SU-DHL-6 (cell line): ENCODE data around the gene ZNF628.

ENCODE experiments used
- H2AFZ ChIP-seq: fragments of 200-600 bp; sonication (generic); 2 replicates; pipeline ENCODE4 v1.6.1; 2014; ENCODE audit warnings: low read depth, mild to moderate bottlenecking, moderate library complexity, mixed read lengths, antibody characterized with exemption, low read length; ENCODE audit not compliant: severe bottlenecking
- H3F3A ChIP-seq: fragments of 200-600 bp; shearing (Covaris generic); 2 replicates; pipeline ENCODE4 v1.6.0; 2016; ENCODE audit warnings: antibody characterized with exemption, mild to moderate bottlenecking; ENCODE audit not compliant: insufficient read depth
- H3K27ac ChIP-seq: fragments of 200-600 bp; sonication (generic); 2 replicates; pipeline ENCODE4 v1.5.1; 2016; ENCODE audit warnings: low read depth, mild to moderate bottlenecking, low read length, moderate library complexity, mixed read lengths
- H3K27me3 ChIP-seq: fragments of 200-600 bp; sonication (generic), shearing (Covaris generic); 2 replicates; pipeline ENCODE4 v1.6.0; 2014; ENCODE audit warnings: mild to moderate bottlenecking, low read length
- H3K36me3 ChIP-seq: fragments of 200-600 bp; sonication (generic); 2 replicates; pipeline ENCODE4 v1.6.1; 2014; ENCODE audit warnings: mild to moderate bottlenecking, low read length, mixed read lengths
- H3K4me2 ChIP-seq: fragments of 300-600, 200-600 bp; shearing (Covaris generic), sonication (generic); 2 replicates; pipeline ENCODE4 v1.6.0; 2014; ENCODE audit warnings: low read length, low read depth, mild to moderate bottlenecking; ENCODE audit not compliant: poor library complexity, severe bottlenecking
- H3K4me3 ChIP-seq: fragments of 200-600 bp; sonication (generic); 2 replicates; pipeline ENCODE4 v1.5.1; 2014; ENCODE audit warnings: antibody characterized with exemption, low read length, mild to moderate bottlenecking, mixed read lengths; ENCODE audit not compliant: insufficient read depth, poor library complexity, severe bottlenecking
- H3K79me2 ChIP-seq: fragments of 200-600 bp; sonication (generic); 2 replicates; pipeline ENCODE4 v1.6.1; 2014; ENCODE audit warnings: mild to moderate bottlenecking, low read length, moderate library complexity; ENCODE audit not compliant: insufficient read depth
- H3K9ac ChIP-seq: fragments of 200-600 bp; sonication (generic); 2 replicates; pipeline ENCODE4 v1.7.0; 2014; ENCODE audit warnings: mild to moderate bottlenecking, low read length
- H3K9me2 ChIP-seq: fragments of 200-600 bp; sonication (generic); replicated peaks from 2 replicates; pipeline ENCODE4 v1.6.1; 2014; ENCODE audit warnings: low read length; ENCODE audit not compliant: insufficient read depth
- H3K9me3 ChIP-seq: fragments of 200-600 bp; sonication (generic); 2 replicates; pipeline ENCODE4 v1.6.1; 2014; ENCODE audit warnings: low read length, mixed read lengths; ENCODE audit not compliant: insufficient read depth
- H4K20me1 ChIP-seq: fragments of 200-600 bp; sonication (generic); 2 replicates; pipeline ENCODE4 v1.6.1; 2014; ENCODE audit warnings: low read depth, mild to moderate bottlenecking, antibody characterized with exemption, low read length, moderate library complexity, mixed read lengths
- CTCF ChIP-seq: fragments of 200-600 bp; sonication (generic); IDR thresholded peaks from one replicate; pipeline ENCODE4 v1.5.1; 2017; ENCODE audit warnings: antibody characterized with exemption, mild to moderate bottlenecking, low read length, moderate library complexity; ENCODE audit not compliant: insufficient read depth, poor library complexity, severe bottlenecking
- EZH2phosphoT487 ChIP-seq: fragments of 200-600 bp; sonication (generic), shearing (Covaris generic); conservative IDR thresholded peaks from 2 replicates; pipeline ENCODE4 v1.6.1; 2018; ENCODE audit warnings: mild to moderate bottlenecking, antibody characterized with exemption, low read length, moderate library complexity, mixed read lengths

ZNF628 gene

GRCh38 chr19:55464039-55464661 is 12.3 kb upstream of the ZNF628 start:
- no peak for TF ChIP-seq EZH2phosphoT487
- TF ChIP-seq CTCF = no peak
- H4K20me1 ChIP-seq = no peaks in the 10 kb centered on the region

GRCh38 chr19:55464662-55465054 is 11.8 kb upstream of the ZNF628 start, which contains the start of gene C19orf85:
Gene C19orf85, minus strand, starts transcription at chr19:55464751. Its CDS starts 197 bp downstream, at chr19:55464554.
- Histone ChIP-seq H3K4me3 (no peak within 1 kb of the TSS), H2AFZ (no peak within 1 kb of the TSS), H3F3A (peaks cover 9% of the 10 kb centered on the region; the same call in 1 of the 2 replicates), H3K9ac (no peak within 1 kb of the TSS), H3K9me3 (no peaks in the 10 kb centered on the region), H3K4me2 (no peak within 1 kb of the TSS), H3K36me3 (no peaks in the 10 kb centered on the region), H3K79me2 (peaks cover 9% of the 10 kb centered on the region; the same call in 1 of the 2 replicates), H3K9me2 (no peaks in the 10 kb centered on the region), H3K27me3 (no peaks in the 10 kb centered on the region), H3K27ac (no peak within 1 kb of the TSS), H4K20me1 (no peaks in the 10 kb centered on the region)
- TF ChIP-seq EZH2phosphoT487 = no peak
- no peak for TF ChIP-seq CTCF

More at GRCh38 chr19:55464039-55464661, 12.3 kb upstream of the ZNF628 start:
- Histone ChIP-seq H2AFZ (no peak overlapping the region), H3K4me2 (no peak overlapping the region), H3K9me2 (no peaks in the 10 kb centered on the region), H3K27me3 (no peaks in the 10 kb centered on the region), H3K27ac (no peak overlapping the region), H3K9ac (no peak overlapping the region), H3K4me3 (no peak overlapping the region), H3K9me3 (no peaks in the 10 kb centered on the region), H3F3A (peaks cover 9% of the 10 kb centered on the region; the same call in 1 of the 2 replicates), H3K79me2 (peaks cover 9% of the 10 kb centered on the region; the same call in 1 of the 2 replicates), H3K36me3 (no peaks in the 10 kb centered on the region)

GRCh38 chr19:55465460-55466240 is 10.8 kb upstream of the ZNF628 start:
- TF ChIP-seq EZH2phosphoT487 (no peak), CTCF (no peak)
- H3K4me2 ChIP-seq = no peak overlapping the region
- H2AFZ ChIP-seq = no peak overlapping the region
- H3K27me3 ChIP-seq = no peaks in the 10 kb centered on the region
- no peaks in the 10 kb centered on the region for H3K9me2 ChIP-seq
- H3K36me3 ChIP-seq = no peaks in the 10 kb centered on the region
- H3K79me2 ChIP-seq = peaks cover 2% of the 10 kb centered on the region; the same call in 1 of the 2 replicates
- no peak overlapping the region for H3K9ac ChIP-seq
- no peaks in the 10 kb centered on the region for H3K9me3 ChIP-seq
- H3K27ac ChIP-seq = no peak overlapping the region
- no peaks in the 10 kb centered on the region for H4K20me1 ChIP-seq
- H3F3A ChIP-seq = peaks cover 2% of the 10 kb centered on the region; the same call in 1 of the 2 replicates
- no peak overlapping the region for H3K4me3 ChIP-seq
